Heart left ventricle (tissue), 16 donors: Measurements from ENCODE around the gene TNFAIP6. TPM values are rescaled to one million over a fixed set of nuclear protein-coding genes. Genes with fewer than 3 reads are reported as not detected.

ENCODE experiments used
- ATAC-seq, 4 donors: fragments of 200-7000 bp; cut with Tn5 transposase; one replicate each; pipeline ENCODE4 v1.9.1; 2020 to 2022; ENCODE audit warnings: moderate library complexity in 4 of 4, mild to moderate bottlenecking in 3 of 4, moderate number of reproducible peaks in 1 of 4
- DNase-seq, 5 donors: peaks; one replicate each; pipeline ENCODE4 v3.0.0-alpha.2; 2020
- H3K27ac ChIP-seq, 12 donors: fragments of 200-600 bp; sonication (generic) in 4 of 12; one replicate each; pipeline versions ENCODE4 v1.5.0 to v1.8.0; 2016 to 2022; ENCODE audit warnings: mild to moderate bottlenecking in 2 of 12
- H3K27me3 ChIP-seq, 9 donors: fragments of 200-600 bp; sonication (generic) in 2 of 9; one replicate each; pipeline versions ENCODE4 v1.5.1 to v1.8.0; 2016 to 2022; ENCODE audit warnings: mild to moderate bottlenecking in 3 of 9
- H3K36me3 ChIP-seq, 9 donors: fragments of 200-600 bp; sonication (generic) in 2 of 9; one replicate each; pipeline versions ENCODE4 v1.5.0 to v1.8.0; 2018 to 2022; ENCODE audit warnings: mild to moderate bottlenecking in 2 of 9
- H3K4me1 ChIP-seq, 12 donors: fragments of 200-600 bp; sonication (generic) in 4 of 12; one replicate each; pipeline versions ENCODE4 v1.5.0 to v1.8.0; 2016 to 2022; ENCODE audit warnings: mild to moderate bottlenecking in 3 of 12
- H3K4me3 ChIP-seq, 12 donors: fragments of 200-600 bp; sonication (generic) in 4 of 12; one replicate each; pipeline versions ENCODE4 v1.5.0 to v1.8.0; 2017 to 2022; ENCODE audit warnings: mild to moderate bottlenecking in 9 of 12, moderate library complexity in 4 of 12
- H3K9me3 ChIP-seq, 12 donors: fragments of 200-600 bp; sonication (generic) in 4 of 12; one replicate each; pipeline versions ENCODE4 v1.5.0 to v1.8.0; 2016 to 2022; ENCODE audit warnings: mild to moderate bottlenecking in 1 of 12
- CTCF ChIP-seq, 12 donors: fragments of 200-600 bp; sonication (generic) in 4 of 12; IDR thresholded peaks; one replicate each; pipeline versions ENCODE4 v1.5.0 to v1.8.0; 2018 to 2022; ENCODE audit warnings: antibody characterized with exemption in 12 of 12, mild to moderate bottlenecking in 5 of 12
- POLR2A ChIP-seq, 2 donors: fragments of 450-650 bp; IDR thresholded peaks; one replicate each; pipeline ENCODE4 v1.6.1; 2017; ENCODE audit warnings: antibody characterized with exemption in 2 of 2, mild to moderate bottlenecking in 2 of 2, moderate library complexity in 2 of 2
- WGBS, 4 donors: extraction: QIAGEN DNeasy Blood & Tissue Kit in 2 of 4; methylation state at CpG; one replicate each; pipeline versions ENCODE4 v1.1.5 to v1.1.7; 2013 to 2018; 5-methylcytosine and 5-hydroxymethylcytosine counted together
- intact Hi-C, 10 donors: fragments of 100-400 bp; cut with DNase I; formaldehyde crosslinking; loops; one replicate each; pipeline versions ENCODE4 v1.11.1 to v1.14.2; 2022
- polyA plus RNA-seq, 2 donors: library from polyadenylated mRNA; stranded (reverse); fragments of 200-250 nt; gene quantifications; one replicate each; pipeline ENCODE4 v1.2.3, GENCODE V29; 2013
- total RNA-seq, 9 donors: library from RNA; depleted of rRNA in 2 of 9; stranded (reverse); fragments of >200 nt in 2 of 9; fragmentation: NEBNext Ultra II Directional in 3 of 9; extraction: Animal tissue kit (Norgen Biotek cat#: 25700) in 3 of 9; gene quantifications; one replicate each; pipeline versions ENCODE4 v1.1.0 to v1.2.4, GENCODE V29; 2016 to 2023
- donor health status: ischemic (EF 13 %, LVEDD 7.1; RV severe dilation, severe dysfunction).
- donor health status: healthy with polysubstance abuse.
- donor health status: DM: no; HTN: yes; CAD: no.
- donor health status: DM: no; HTN: no; CAD: no.
- donor health status: ischemic (EF 25% LVEDD 6.9; RV normal size, moderate dysfunction).
- donor health status: ischemic (EF 25% LVEDD 5.7; RV mildly dilated, moderate dysfunction).
- donor health status: healthy.
- donor health status: DM: yes; HTN: yes; CAD: no.
- donor health status: ischemic (EF 35%, LVEDD 5.7; RV mildly dilated, moderate dysfunction).
- donor health status: nonischemic (EF 11% LVEDD 7.7; RV severe dilation, severe dysfunction).
- donor health status: DM: yes; HTN: yes; CAD: no.
- donor health status: PGD.
- donor health status: ischemic (EF 29% LVEDD 5.4; RV normal size, mild dysfunction).
- donor health status: nonischemic (EF 23%, LVEDD 6.1; RV moderate dilation, normal function).

The TNFAIP6 gene
- total and polyA plus RNA-seq, 11 donors: 1.6 to 8.1 (median 2.6) TPM

GRCh38 chr2:151326554-151326953 lies 30.8 kb upstream of the TNFAIP6 start:
- intact Hi-C loops: no loop called here

GRCh38 chr2:151329998-151330397 lies 27.4 kb upstream of the TNFAIP6 start:
- WGBS, 4 donors: 47 to 80% (median 73%) methylated on average over 1 of the region's 1 CpG
- DNase-seq (no peak), ATAC-seq (no peak)
- H3K4me1 ChIP-seq: peaks cover 0 to 2% (median 0%) of the 10 kb centered on the region in 12 donors
- peaks cover 0 to 8% (median 0%) of the 10 kb centered on the region in 12 donors for H3K9me3 ChIP-seq
- no peaks in the 10 kb centered on the region for H3K27me3 ChIP-seq
- no peak overlapping the region for H3K27ac ChIP-seq
- no peaks in the 10 kb centered on the region for H3K36me3 ChIP-seq
- no peak overlapping the region for H3K4me3 ChIP-seq
- intact Hi-C loops: no loop called here
- TF ChIP-seq CTCF (IDR thresholded peaks at IDR 0.05): no peak
- no peak for TF ChIP-seq POLR2A (IDR thresholded peaks at IDR 0.05)

More at GRCh38 chr2:151326554-151326953, 30.8 kb upstream of the TNFAIP6 start:
- WGBS, 4 donors: 77 to 91% (median 85%) methylated on average over 1 of the region's 1 CpG
- Histone ChIP-seq H3K4me1 (no peaks in the 10 kb centered on the region), H3K4me3 (no peak overlapping the region), H3K9me3 (peaks cover 0 to 8% (median 0%) of the 10 kb centered on the region in 12 donors), H3K27ac (no peak overlapping the region), H3K27me3 (no peaks in the 10 kb centered on the region), H3K36me3 (no peaks in the 10 kb centered on the region)
- no peak for TF ChIP-seq POLR2A (IDR thresholded peaks at IDR 0.05)
- no peak for TF ChIP-seq CTCF (IDR thresholded peaks at IDR 0.05)
- no peak for DNase-seq
- ATAC-seq: no peak

- no peak for TF ChIP-seq CTCF (IDR thresholded peaks at IDR 0.05)
- TF ChIP-seq POLR2A (IDR thresholded peaks at IDR 0.05): no peak
- Histone ChIP-seq H3K27me3 (no peaks in the 10 kb centered on the region), H3K4me3 (no peak overlapping the region), H3K9me3 (peaks cover 0 to 8% (median 0%) of the 10 kb centered on the region in 12 donors), H3K27ac (no peak overlapping the region), H3K4me1 (peaks cover 0 to 6% (median 0%) of the 10 kb centered on the region in 12 donors), H3K36me3 (no peaks in the 10 kb centered on the region)
- no peak for ATAC-seq
- no peak for DNase-seq
- intact Hi-C loops: no loop called here
- WGBS, 4 donors: 67 to 76% (median 72%) methylated on average over 3 of the region's 3 CpGs
These were observed 24.3 kb upstream of the TNFAIP6 start for GRCh38 chr2:151333083-151333482.

GRCh38 chr2:151334082-151334815 lies 23.1 kb upstream of the TNFAIP6 start:
- 48 to 66% (median 59%) methylated on average over 3 of the region's 3 CpGs for WGBS, 4 donors
- TF ChIP-seq POLR2A (IDR thresholded peaks at IDR 0.05) (no peak), CTCF (IDR thresholded peaks at IDR 0.05) (no peak)
- ATAC-seq: peak in 3 of 4 donors; percentile 74 to 92 (median 78)

More at GRCh38 chr2:151334082-151334815, 23.1 kb upstream of the TNFAIP6 start:
- Histone ChIP-seq H3K9me3 (peaks cover 0 to 8% (median 0%) of the 10 kb centered on the region in 12 donors), H3K27ac (peak overlapping the region in 8 of 12 donors; percentile 0 to 57 (median 44)), H3K4me3 (no peak overlapping the region), H3K27me3 (no peaks in the 10 kb centered on the region), H3K4me1 (peaks cover 0 to 11% (median 0%) of the 10 kb centered on the region in 12 donors), H3K36me3 (no peaks in the 10 kb centered on the region)
- peak in 1 of 5 donors; percentile 28 for DNase-seq
- intact Hi-C loops: no loop called here
